Ectodermal cell (in vitro differentiated cells): ENCODE data around the gene RNF125.
A peak's percentile ranks its signal among the peaks of the same experiment; 100 is the strongest.
"Not testable (repeated sequence)": the region's sequence is repeated elsewhere in the genome, so short reads cannot be mapped to it uniquely, and the experiment has no call there.

Source experiments
- H3K27ac ChIP-seq: 2 replicates; pipeline ENCODE4 v1.7.0; 2013; ENCODE audit warnings: mild to moderate bottlenecking, low read depth, low read length; ENCODE audit not compliant: insufficient read depth, poor library complexity, severe bottlenecking
- H3K27me3 ChIP-seq: 2 replicates; pipeline ENCODE4 v1.7.0; 2013; ENCODE audit warnings: mild to moderate bottlenecking, low read length; ENCODE audit not compliant: insufficient read depth, control insufficient read depth, poor library complexity, severe bottlenecking
- H3K36me3 ChIP-seq: one replicate; pipeline ENCODE4 v1.7.0; 2013; ENCODE audit warnings: low read length; ENCODE audit not compliant: control insufficient read depth, insufficient read depth
- H3K4me1 ChIP-seq: one replicate; pipeline ENCODE4 v1.7.0; 2013; ENCODE audit warnings: low read length; ENCODE audit not compliant: control insufficient read depth, insufficient read depth
- H3K4me3 ChIP-seq: 2 replicates; pipeline ENCODE4 v1.7.0; 2013; ENCODE audit warnings: low read depth, low read length, control low read depth; ENCODE audit not compliant: insufficient read depth
- H3K9me3 ChIP-seq: 2 replicates; pipeline ENCODE4 v1.7.0; 2013; ENCODE audit warnings: mild to moderate bottlenecking, low read length, moderate library complexity; ENCODE audit not compliant: control insufficient read depth
- WGBS, 2 experiments: methylation state at CpG; one replicate each; pipeline ENCODE4 v1.1.7; 2013; ENCODE audit warnings: missing lambda C conversion rate in 2 of 2; 5-methylcytosine and 5-hydroxymethylcytosine counted together

Gene RNF125

GRCh38 chr18:32086881-32087280 lies 68.3 kb downstream of the RNF125 start:
- H3K4me3 ChIP-seq = no peak overlapping the region
- no peaks in the 10 kb centered on the region for H3K9me3 ChIP-seq
- H3K4me1 ChIP-seq = no peaks in the 10 kb centered on the region
- WGBS, 2 experiments = 88 to 91% methylated on average over 6 of the region's 6 CpGs
- H3K27me3 ChIP-seq = no peaks in the 10 kb centered on the region
- H3K27ac ChIP-seq = no peak overlapping the region
- no peaks in the 10 kb centered on the region for H3K36me3 ChIP-seq

GRCh38 chr18:32090831-32091230 lies 72.2 kb downstream of the RNF125 start:
- not testable (repeated sequence) for H3K27me3 ChIP-seq, H3K27ac ChIP-seq, H3K4me1 ChIP-seq, H3K9me3 ChIP-seq, H3K4me3 ChIP-seq, H3K36me3 ChIP-seq
- WGBS, 2 experiments = 93 to 94% methylated on average over 16 of the region's 16 CpGs

- H3K27ac ChIP-seq = peak overlapping the region; percentile 99
- no peaks in the 10 kb centered on the region for H3K4me1 ChIP-seq
- H3K4me3 ChIP-seq = peak overlapping the region; percentile 89
- H3K9me3 ChIP-seq = no peaks in the 10 kb centered on the region
- 41 to 46% methylated on average over 5 to 6 of the region's 7 CpGs for WGBS, 2 experiments
- H3K36me3 ChIP-seq = no peaks in the 10 kb centered on the region
- no peaks in the 10 kb centered on the region for H3K27me3 ChIP-seq
Measured at GRCh38 chr18:32091325-32091723, 72.7 kb downstream of the RNF125 start.

- H3K27me3 ChIP-seq = no peaks in the 10 kb centered on the region
- H3K27ac ChIP-seq = peak within 1 kb of the TSS; percentile 99
- no peaks in the 10 kb centered on the region for H3K4me1 ChIP-seq
- WGBS, 2 experiments = 0% methylated on average over 75 of the region's 75 CpGs
- peak within 1 kb of the TSS; percentile 89 for H3K4me3 ChIP-seq
- no peaks in the 10 kb centered on the region for H3K36me3 ChIP-seq
- H3K9me3 ChIP-seq = no peaks in the 10 kb centered on the region
Measured at GRCh38 chr18:32091724-32092421, 73.2 kb downstream of the RNF125 start, which contains the start of gene RNF138. Gene RNF138, plus strand, starts transcription at chr18:32091874. Its CDS starts 903 bp downstream, at chr18:32092777.

- Histone ChIP-seq H3K9me3 (no peaks in the 10 kb centered on the region), H3K27me3 (no peaks in the 10 kb centered on the region), H3K4me1 (no peaks in the 10 kb centered on the region), H3K4me3 (peak overlapping the region; percentile 89), H3K27ac (peak overlapping the region; percentile 99), H3K36me3 (no peaks in the 10 kb centered on the region)
- WGBS, 2 experiments = 0% methylated on average over 77 of the region's 77 CpGs
Measured at GRCh38 chr18:32092422-32093101, 73.9 kb downstream of the RNF125 start.

- Histone ChIP-seq H3K4me1 (no peaks in the 10 kb centered on the region), H3K36me3 (no peaks in the 10 kb centered on the region), H3K27ac (peak overlapping the region; percentile 87), H3K27me3 (no peaks in the 10 kb centered on the region), H3K9me3 (no peaks in the 10 kb centered on the region), H3K4me3 (peak overlapping the region; percentile 89)
- 0 to 1% methylated on average over 32 of the region's 32 CpGs for WGBS, 2 experiments
Measured at GRCh38 chr18:32093102-32093511, 74.5 kb downstream of the RNF125 start.

GRCh38 chr18:32093523-32093922 lies 74.9 kb downstream of the RNF125 start:
- WGBS, 2 experiments = 17 to 19% methylated on average over 6 of the region's 7 CpGs
- Histone ChIP-seq H3K27ac (peak overlapping the region; percentile 87), H3K4me1 (no peaks in the 10 kb centered on the region), H3K27me3 (no peaks in the 10 kb centered on the region), H3K9me3 (no peaks in the 10 kb centered on the region), H3K36me3 (no peaks in the 10 kb centered on the region), H3K4me3 (peak overlapping the region; percentile 89)

GRCh38 chr18:32095192-32095899 lies 76.7 kb downstream of the RNF125 start:
- Histone ChIP-seq H3K27ac (no peak overlapping the region), H3K27me3 (no peaks in the 10 kb centered on the region), H3K4me3 (no peak overlapping the region), H3K4me1 (no peaks in the 10 kb centered on the region), H3K9me3 (no peaks in the 10 kb centered on the region), H3K36me3 (no peaks in the 10 kb centered on the region)
- WGBS, 2 experiments = 89 to 95% methylated on average over 6 to 7 of the region's 7 CpGs

- Histone ChIP-seq H3K36me3 (no peaks in the 10 kb centered on the region), H3K4me3 (no peak overlapping the region), H3K9me3 (no peaks in the 10 kb centered on the region), H3K27me3 (no peaks in the 10 kb centered on the region), H3K27ac (no peak overlapping the region), H3K4me1 (no peaks in the 10 kb centered on the region)
- 87 to 94% methylated on average over 3 to 4 of the region's 4 CpGs for WGBS, 2 experiments
Measured at GRCh38 chr18:32095900-32096229, 77.2 kb downstream of the RNF125 start.

GRCh38 chr18:32096946-32097345 lies 78.3 kb downstream of the RNF125 start:
- no peaks in the 10 kb centered on the region for H3K27me3 ChIP-seq
- no peaks in the 10 kb centered on the region for H3K4me1 ChIP-seq
- H3K27ac ChIP-seq = no peak overlapping the region
- no peak overlapping the region for H3K4me3 ChIP-seq
- 92 to 95% methylated on average over 2 of the region's 2 CpGs for WGBS, 2 experiments
- no peaks in the 10 kb centered on the region for H3K9me3 ChIP-seq
- H3K36me3 ChIP-seq = peaks cover 3% of the 10 kb centered on the region
